ENCODE measurements around the gene RERE.

RERE gene

DNA sequence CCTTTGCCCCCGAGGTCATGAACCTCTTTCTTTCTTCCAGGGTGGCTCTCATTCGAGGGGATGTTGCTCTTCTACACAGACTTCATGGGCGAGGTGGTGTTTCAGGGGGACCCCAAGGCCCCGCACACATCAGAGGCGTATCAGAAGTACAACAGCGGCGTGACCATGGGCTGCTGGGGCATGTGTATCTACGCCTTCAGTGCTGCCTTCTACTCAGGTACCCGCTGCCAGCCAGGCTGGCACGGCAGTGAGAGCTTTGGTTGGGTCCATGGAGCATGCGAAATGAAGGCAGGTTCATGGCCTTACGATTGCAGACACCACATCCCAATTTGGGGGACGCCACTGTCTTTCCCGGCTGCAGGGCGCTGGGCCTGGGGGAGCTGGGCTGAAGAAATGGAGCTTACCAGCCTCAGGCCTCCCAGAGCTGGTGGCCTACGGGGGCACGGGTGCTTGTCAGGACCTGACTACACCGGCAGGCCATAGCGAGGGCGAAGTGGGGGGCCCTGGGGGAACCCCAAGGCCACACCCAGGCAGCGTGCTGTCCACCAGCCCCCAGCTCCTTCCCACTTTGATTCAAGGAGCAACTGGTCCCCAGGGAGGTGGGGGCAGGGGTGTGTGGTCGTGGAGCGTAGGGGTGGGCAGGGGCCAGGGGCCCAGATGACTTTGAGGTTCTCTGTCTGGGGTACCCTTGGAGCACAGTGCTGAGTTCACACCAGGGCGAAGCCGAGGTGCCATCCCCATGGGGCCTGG, 479.5 kb downstream of the RERE start:
- no peak for DNase-seq

GRCh38 chr1:8335246-8335645, 482.2 kb downstream of the RERE start:
- DNase-seq, result no peak

DNA sequence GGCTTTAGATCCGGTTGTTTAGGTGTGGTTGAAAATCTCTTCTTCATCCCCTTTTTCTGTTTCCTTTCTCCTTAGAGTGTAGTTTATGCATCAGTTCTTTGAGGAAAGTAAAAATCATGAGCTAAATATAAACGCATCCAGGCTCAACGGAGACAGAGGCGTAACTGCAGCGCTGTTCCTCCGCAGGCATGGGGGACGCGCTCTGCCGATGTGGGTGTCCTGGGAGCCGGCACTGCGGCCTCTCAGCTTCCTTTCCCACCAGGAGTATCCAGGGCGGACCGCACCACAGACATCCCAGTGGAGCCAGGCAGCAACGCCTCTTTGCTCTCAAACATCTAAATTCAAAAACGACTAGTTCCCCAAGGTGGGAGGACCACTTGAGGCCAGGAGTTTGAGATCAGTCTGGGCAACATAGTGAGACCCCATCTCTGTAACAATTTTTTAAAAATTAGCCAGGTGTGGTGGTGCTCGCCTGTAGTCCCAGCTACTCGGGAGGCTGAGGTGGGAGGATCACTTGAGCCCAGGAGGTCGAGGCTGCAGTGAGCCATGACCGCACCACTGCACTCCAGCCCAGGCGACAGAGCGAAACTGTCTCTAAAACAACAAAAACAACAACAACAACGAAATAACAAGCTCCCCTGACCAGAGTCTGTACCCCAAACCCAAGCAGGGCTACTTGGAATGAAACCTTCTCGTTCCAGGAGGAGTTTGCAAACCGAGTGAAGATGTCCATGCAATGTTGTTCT, 483.2 kb downstream of the RERE start:
- no peak for DNase-seq

DNA sequence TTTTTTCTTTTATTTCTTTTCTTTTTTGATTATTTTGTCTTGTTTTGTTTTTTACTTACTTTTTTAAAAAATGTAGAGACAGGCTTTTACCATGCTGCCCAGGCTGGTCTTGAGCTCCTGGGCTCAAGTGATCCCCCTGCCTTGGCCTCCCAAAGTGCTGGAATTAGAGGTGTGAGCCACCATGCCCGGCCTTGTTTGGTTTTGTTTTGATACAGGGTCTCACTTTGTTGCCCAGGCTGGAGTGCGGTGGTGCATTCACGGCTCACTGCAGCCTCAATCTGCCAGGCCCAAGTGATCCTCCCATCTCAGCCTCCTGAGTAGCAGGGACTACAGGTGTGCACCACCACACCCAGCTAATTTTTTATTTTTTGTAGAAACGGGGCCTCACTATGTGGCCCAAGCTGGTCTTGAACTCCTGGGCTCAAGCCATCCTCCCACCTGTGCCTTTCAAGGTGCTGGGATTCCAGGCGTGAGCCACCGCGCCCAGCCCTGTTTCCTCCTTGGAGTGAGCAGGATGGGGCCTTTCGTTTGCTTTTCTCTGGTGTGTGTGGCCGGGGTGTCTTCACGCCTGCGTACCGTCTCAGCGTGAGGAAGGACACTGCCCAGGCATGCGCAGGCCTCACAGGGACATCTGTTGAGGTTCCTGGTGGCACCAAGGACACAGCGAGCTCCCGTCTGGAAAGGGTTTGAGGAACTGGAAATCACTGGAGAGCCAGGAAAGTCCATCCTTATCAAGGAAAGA, 484.0 kb downstream of the RERE start:
- DNase-seq, result no peak

DNA sequence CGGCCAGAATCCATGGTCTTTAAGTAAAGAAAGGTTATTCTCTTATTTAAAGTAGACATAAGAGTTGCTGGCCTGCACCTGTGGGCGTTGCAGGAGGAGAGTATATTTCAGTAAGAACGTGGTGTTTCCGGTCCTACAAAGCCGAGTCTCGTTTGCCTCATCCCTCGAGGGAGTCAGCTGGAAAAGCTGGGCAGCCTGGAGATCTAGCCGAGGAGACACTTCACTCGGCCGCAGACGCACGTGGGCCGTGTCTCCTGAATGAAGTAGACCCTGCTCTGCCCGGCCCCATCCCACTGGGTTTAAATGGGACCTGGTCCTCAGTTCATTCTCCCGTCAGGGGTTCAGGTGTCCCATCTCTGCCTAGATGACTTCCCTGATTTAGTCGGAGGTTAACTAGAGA, 484.6 kb downstream of the RERE start:
- DNase-seq, result no peak

- no peak for DNase-seq
Observed at GRCh38 chr1:8330271-8331125, 486.9 kb downstream of the RERE start.

- DNase-seq, result no peak
Observed at GRCh38 chr1:8329858-8330257, 487.6 kb downstream of the RERE start.

DNA sequence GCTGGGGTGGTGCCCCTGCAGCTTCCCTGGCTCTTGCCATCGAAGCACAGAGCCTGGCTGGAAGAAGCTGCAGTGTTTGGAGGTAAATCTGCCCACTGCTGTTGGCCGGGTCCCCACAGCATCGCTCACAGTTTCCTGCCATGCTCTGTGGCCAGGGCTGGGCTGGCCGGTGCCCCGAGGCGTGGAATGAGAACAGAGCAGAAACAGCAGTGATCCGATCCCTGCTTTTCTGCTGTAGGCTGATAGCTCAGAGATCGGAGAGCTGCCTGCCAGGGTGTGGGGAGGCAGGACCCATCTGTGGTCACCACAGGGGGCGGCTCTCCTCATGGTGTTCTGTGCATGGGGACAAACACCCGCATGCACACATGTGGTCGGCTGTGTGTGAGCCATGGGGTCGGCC, 488.0 kb downstream of the RERE start:
- DNase-seq, result no peak

GRCh38 chr1:8328271-8328670, 489.2 kb downstream of the RERE start:
- no peak for DNase-seq

DNA sequence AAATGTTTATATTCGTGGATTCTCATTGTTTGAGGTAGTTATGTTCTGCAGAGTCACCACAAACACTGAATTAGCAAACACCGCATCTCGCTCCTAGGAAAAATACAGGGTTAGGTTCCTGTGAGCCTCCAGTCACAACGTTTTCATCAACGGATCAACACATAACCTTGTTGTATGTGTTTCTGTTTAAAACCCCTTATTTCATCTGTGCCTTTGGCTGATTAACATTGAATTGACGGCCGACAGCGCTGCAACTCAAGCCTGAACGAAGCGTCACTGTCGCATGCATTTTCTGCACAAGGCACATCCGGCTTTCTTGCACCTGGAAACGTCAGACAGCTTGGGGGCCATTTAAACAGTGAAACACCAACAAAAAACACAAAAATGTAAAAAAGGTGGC, 491.2 kb downstream of the RERE start:
- no peak for DNase-seq

DNA sequence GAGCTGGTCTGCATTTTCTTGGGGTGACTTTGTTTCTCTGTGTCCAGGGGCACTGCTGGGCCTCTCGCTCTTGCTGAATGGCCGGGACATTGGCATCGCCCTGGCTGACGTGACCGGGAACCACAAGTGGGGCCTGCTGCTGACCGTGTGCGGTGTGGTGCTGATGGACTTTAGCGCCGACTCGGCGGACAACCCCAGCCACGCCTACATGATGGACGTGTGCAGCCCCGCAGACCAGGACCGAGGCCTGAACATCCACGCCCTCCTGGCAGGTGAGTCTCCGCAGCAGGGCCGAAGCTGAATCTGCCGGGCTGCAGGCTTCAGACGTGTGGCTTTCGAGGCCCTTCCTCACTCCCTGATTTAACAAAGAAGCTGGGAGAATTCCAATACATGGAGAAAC, 491.7 kb downstream of the RERE start:
- no peak for DNase-seq

- DNase-seq, result no peak
Observed at GRCh38 chr1:8324176-8324810, 493.1 kb downstream of the RERE start.

GRCh38 chr1:8323706-8324105, 493.7 kb downstream of the RERE start:
- peak; percentile 57 for DNase-seq

- DNase-seq, result no peak
Observed at GRCh38 chr1:8321612-8322011, 495.8 kb downstream of the RERE start.

DNA sequence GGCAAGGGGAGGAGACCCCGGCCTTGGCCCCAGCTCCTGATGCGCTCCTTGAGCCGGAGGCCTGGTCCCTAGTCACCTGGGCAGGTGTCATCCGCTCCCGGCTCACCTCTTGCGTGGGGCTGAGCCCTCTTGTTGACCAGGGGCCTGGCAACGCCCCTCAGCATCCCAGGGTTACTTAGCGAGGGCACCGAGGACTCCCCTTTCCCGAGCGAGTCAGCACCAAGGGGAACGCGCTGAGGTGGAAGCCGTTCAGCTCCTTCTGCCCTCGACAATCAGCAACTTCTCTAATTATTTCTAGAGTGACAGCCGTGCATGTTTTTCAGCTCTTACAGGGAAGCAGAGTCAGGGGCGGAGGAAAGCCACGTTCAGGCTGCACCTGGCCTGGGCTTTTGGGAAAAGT, 499.0 kb downstream of the RERE start:
- no peak for DNase-seq

- peak; percentile 1 for DNase-seq
Observed at GRCh38 chr1:8317647-8318381, 499.6 kb downstream of the RERE start, which contains the start of gene SLC45A1. Gene SLC45A1 (plus strand): TSS chr1:8318114. CDS start chr1:8324330, 6,216 bp downstream.

- DNase-seq, result no peak
Observed at GRCh38 chr1:8315573-8316475, 501.6 kb downstream of the RERE start.

DNA sequence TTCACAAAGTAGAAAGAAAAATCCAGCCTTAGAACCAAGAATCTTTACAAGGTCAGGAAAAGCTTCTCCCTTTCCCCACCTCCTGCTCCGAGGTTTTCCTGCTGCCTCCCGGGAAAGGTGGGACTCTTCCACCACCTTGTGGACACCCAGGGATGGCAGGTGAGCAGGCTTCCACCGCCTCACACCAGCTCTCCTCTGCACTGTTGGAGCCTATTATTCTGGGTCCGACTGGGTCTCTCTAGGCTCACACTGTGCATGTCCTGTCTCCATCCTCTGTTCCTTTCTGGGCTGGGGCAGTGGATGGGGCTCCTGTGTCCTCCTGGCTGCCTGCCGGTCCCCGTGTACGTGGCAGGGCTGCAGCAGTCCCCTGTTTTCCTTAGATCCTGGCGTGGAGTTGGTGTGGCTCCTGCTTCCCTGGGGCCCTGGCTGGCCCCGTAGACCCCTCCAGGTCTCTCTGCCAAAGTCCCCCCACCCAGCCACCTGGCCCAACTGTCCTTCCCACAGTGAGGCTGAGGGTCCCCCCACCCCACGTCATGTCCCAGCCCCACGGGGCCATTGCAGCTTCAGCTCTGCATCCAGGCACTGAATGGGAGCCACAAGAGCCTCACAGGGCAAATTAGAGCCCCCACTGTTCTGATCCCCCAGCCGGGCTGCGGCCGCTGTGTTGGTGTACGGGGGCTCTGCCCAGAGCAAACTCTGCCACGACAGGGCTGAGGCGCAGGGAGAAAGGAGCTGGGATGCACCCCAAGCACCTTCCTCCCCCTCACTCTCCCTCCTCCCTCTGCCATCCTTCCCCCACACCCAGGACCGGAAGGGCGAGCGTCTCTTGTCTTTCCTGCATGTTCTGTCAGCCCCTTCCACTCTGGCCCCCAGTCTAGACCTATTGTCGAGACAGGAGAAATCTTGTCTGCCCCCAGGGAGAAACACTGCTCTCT, 502.8 kb downstream of the RERE start:
- DNase-seq, result peak; percentile 19

DNA sequence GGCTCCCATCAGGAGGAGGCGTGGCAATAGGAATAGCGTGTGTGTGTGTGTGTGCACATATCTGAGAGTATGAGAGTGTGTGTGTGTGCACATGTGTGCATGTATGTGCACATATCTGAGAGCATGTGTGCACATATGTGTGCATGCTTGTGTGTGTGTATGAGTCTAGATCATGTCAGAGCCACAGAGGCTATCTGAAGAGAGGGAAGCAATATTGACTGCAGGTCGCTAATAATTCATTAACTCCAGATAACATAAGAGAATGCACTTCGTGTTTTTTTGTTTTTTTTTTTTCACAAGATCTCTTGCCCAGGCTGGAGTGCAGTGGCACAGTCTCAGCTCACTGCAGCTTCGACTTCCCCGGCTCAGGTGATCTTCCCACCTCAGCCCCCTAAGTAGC, 504.2 kb downstream of the RERE start:
- DNase-seq, result no peak
